Measurements from ENCODE around the gene C1orf115. TPM values are rescaled to one million over a fixed set of nuclear protein-coding genes. Genes with fewer than 3 reads are reported as not detected.

Gene C1orf115
- total and polyA plus RNA-seq, 8 donors: 9.3 to 28.8 (median 14.9) TPM

GRCh38 chr1:220698607-220699016 lies 8.4 kb downstream of the C1orf115 start:
- Histone ChIP-seq H3K27ac (no peak overlapping the region), H3K4me1 (peaks cover 0 to 4% (median 0%) of the 10 kb centered on the region in 4 donors), H3K36me3 (peaks cover 11 to 22% (median 18%) of the 10 kb centered on the region in 4 donors), H3K4me3 (no peak overlapping the region), H3K27me3 (no peaks in the 10 kb centered on the region), H3K9me3 (no peaks in the 10 kb centered on the region)
- TF ChIP-seq EP300 (IDR thresholded peaks at IDR 0.05): no peak
- no peak for TF ChIP-seq POLR2AphosphoS5 (IDR thresholded peaks at IDR 0.05)
- no peak for TF ChIP-seq CTCF (IDR thresholded peaks at IDR 0.05)
- no peak for TF ChIP-seq POLR2A (IDR thresholded peaks at IDR 0.05)
- WGBS, 5 donors: 68 to 85% (median 80%) methylated on average over 5 of the region's 5 CpGs
- no peak for DNase-seq
- intact Hi-C loops (cut with DNase I; ENCODE audit: low total_unique reads): no loop called here

GRCh38 chr1:220699044-220699443 lies 8.9 kb downstream of the C1orf115 start:
- Histone ChIP-seq H3K27me3 (no peaks in the 10 kb centered on the region), H3K27ac (no peak overlapping the region), H3K9me3 (no peaks in the 10 kb centered on the region), H3K36me3 (peaks cover 11 to 22% (median 18%) of the 10 kb centered on the region in 4 donors), H3K4me3 (no peak overlapping the region), H3K4me1 (peaks cover 0 to 4% (median 0%) of the 10 kb centered on the region in 4 donors)
- DNase-seq: no peak
- TF ChIP-seq POLR2AphosphoS5 (IDR thresholded peaks at IDR 0.05): no peak
- no peak for TF ChIP-seq POLR2A (IDR thresholded peaks at IDR 0.05)
- TF ChIP-seq CTCF (IDR thresholded peaks at IDR 0.05): no peak
- TF ChIP-seq EP300 (IDR thresholded peaks at IDR 0.05): no peak
- intact Hi-C loops (cut with DNase I; ENCODE audit: low total_unique reads): no loop called here
- 79 to 87% (median 84%) methylated on average over 3 of the region's 3 CpGs for WGBS, 5 donors

GRCh38 chr1:220700556-220701179 lies 10.5 kb downstream of the C1orf115 start:
- DNase-seq: peak in 1 of 2 donors; percentile 32
- Histone ChIP-seq H3K4me1 (peaks cover 0 to 9% (median 2%) of the 10 kb centered on the region in 4 donors), H3K4me3 (no peak overlapping the region), H3K9me3 (no peaks in the 10 kb centered on the region), H3K27me3 (no peaks in the 10 kb centered on the region), H3K36me3 (peaks cover 11 to 22% (median 18%) of the 10 kb centered on the region in 4 donors), H3K27ac (no peak overlapping the region)
- WGBS, 5 donors: 36 to 49% (median 40%) methylated on average over 2 of the region's 2 CpGs
- no peak for TF ChIP-seq POLR2AphosphoS5 (IDR thresholded peaks at IDR 0.05)
- no peak for TF ChIP-seq EP300 (IDR thresholded peaks at IDR 0.05)
- TF ChIP-seq POLR2A (IDR thresholded peaks at IDR 0.05): no peak
- no peak for TF ChIP-seq CTCF (IDR thresholded peaks at IDR 0.05)
- intact Hi-C loops (cut with DNase I; ENCODE audit: low total_unique reads): no loop called here

- intact Hi-C loops (cut with DNase I; ENCODE audit: low total_unique reads): no loop called here
- Histone ChIP-seq H3K9me3 (no peaks in the 10 kb centered on the region), H3K36me3 (peaks cover 11 to 17% (median 12%) of the 10 kb centered on the region in 4 donors), H3K4me3 (no peak overlapping the region), H3K27ac (no peak overlapping the region), H3K27me3 (peaks cover 0 to 1% (median 0%) of the 10 kb centered on the region in 3 donors), H3K4me1 (peaks cover 0 to 20% (median 9%) of the 10 kb centered on the region in 4 donors)
- DNase-seq: no peak
- WGBS, 5 donors: 62 to 79% (median 71%) methylated on average over 6 of the region's 6 CpGs
- TF ChIP-seq CTCF (IDR thresholded peaks at IDR 0.05): no peak
- TF ChIP-seq POLR2A (IDR thresholded peaks at IDR 0.05): no peak
Observed at GRCh38 chr1:220701974-220702373, 11.8 kb downstream of the C1orf115 start.

Data from stomach (tissue), 9 donors.